A549 (cell line): ENCODE data around the gene CYP27B1. TPM values are rescaled to one million over a fixed set of nuclear protein-coding genes. Genes with fewer than 3 reads are reported as not detected.
A peak's percentile ranks its signal among the peaks of the same experiment; 100 is the strongest.

ENCODE experiments used
- BCL3 ChIP-seq: fragments of >200 bp; sonication (Bioruptor Twin); formaldehyde crosslinking; IDR thresholded peaks from 3 replicates; pipeline ENCODE4 v1.6.1; 2016
- CEBPB ChIP-seq, 2 experiments: fragments of >200 bp in 1 of 2; sonication (Bioruptor Twin) in 1 of 2; formaldehyde crosslinking in 1 of 2; IDR thresholded peaks; 2 replicates each; pipeline ENCODE4 v1.6.1; 2012 to 2016
- CHD2 ChIP-seq: fragments of 150-350 bp; IDR thresholded peaks from 2 replicates; pipeline ENCODE4 v1.6.1; 2014; ENCODE audit warnings: low read length; ENCODE audit not compliant: partially characterized antibody
- E2F6 ChIP-seq: IDR thresholded peaks from 2 replicates; pipeline ENCODE4 v1.6.1; 2012; ENCODE audit warnings: low read depth, borderline replicate concordance
- EHMT2 ChIP-seq: fragments of 200-600 bp; sonication (generic); IDR thresholded peaks from 2 replicates; pipeline ENCODE4 v1.6.1; 2016; ENCODE audit warnings: antibody characterized with exemption, low read depth, mild to moderate bottlenecking, moderate library complexity
- ESRRA ChIP-seq: fragments of 150-350 bp; IDR thresholded peaks from 2 replicates; pipeline ENCODE4 v1.6.1; 2014; ENCODE audit warnings: mild to moderate bottlenecking, low read length, borderline replicate concordance
- FOSL2 ChIP-seq, 2 experiments: fragments of 450-650 bp in 1 of 2; fragments of >200 bp in 1 of 2; sonication (Bioruptor Twin) in 1 of 2; formaldehyde crosslinking; IDR thresholded peaks; 2 replicates each; pipeline versions ENCODE4 v1.5.0 to v1.6.1; 2016 to 2020; ENCODE audit warnings: mild to moderate bottlenecking in 1 of 2, moderate library complexity in 1 of 2
- FOXS1 ChIP-seq: fragments of 250-450 bp; sonication (Bioruptor Pico); IDR thresholded peaks from 2 replicates; pipeline ENCODE4 v1.5.0; 2020; ENCODE audit warnings: mild to moderate bottlenecking, moderate library complexity
- GATA3 ChIP-seq: IDR thresholded peaks from 2 replicates; pipeline ENCODE4 v1.6.1; 2012; ENCODE audit warnings: borderline replicate concordance
- HES2 ChIP-seq: fragments of >200 bp; sonication (Bioruptor Twin); formaldehyde crosslinking; IDR thresholded peaks from 2 replicates; pipeline ENCODE4 v1.6.1; 2016
- HMGXB4 ChIP-seq: fragments of 250-450 bp; sonication (Bioruptor Pico); IDR thresholded peaks from 2 replicates; pipeline ENCODE4 v1.5.0; 2021; ENCODE audit warnings: mild to moderate bottlenecking, moderate library complexity, borderline replicate concordance
- HOXB5 ChIP-seq: fragments of 250-450 bp; sonication (Bioruptor Pico); IDR thresholded peaks from 2 replicates; pipeline ENCODE4 v1.5.0; 2020; ENCODE audit warnings: mild to moderate bottlenecking, moderate library complexity
- JUN ChIP-seq, 2 experiments: fragments of >200 bp; sonication (Bioruptor Twin); formaldehyde crosslinking; IDR thresholded peaks; 2 replicates in 1 of 2; 3 replicates in 1 of 2; pipeline ENCODE4 v1.6.1; 2016 to 2017
- JUNB ChIP-seq: fragments of >200 bp; sonication (Bioruptor Twin); formaldehyde crosslinking; IDR thresholded peaks from 2 replicates; pipeline ENCODE4 v1.6.1; 2016
- KDM1A ChIP-seq: fragments of 200-600 bp; sonication (generic); IDR thresholded peaks from 2 replicates; pipeline ENCODE4 v1.6.1; 2016; ENCODE audit warnings: low read depth, mild to moderate bottlenecking
- MAFK ChIP-seq: fragments of 450-650 bp; IDR thresholded peaks from 2 replicates; pipeline ENCODE4 v1.6.1; 2014; ENCODE audit not compliant: partially characterized antibody
- MAX ChIP-seq: IDR thresholded peaks from 2 replicates; pipeline ENCODE4 v1.6.1; 2012
- MAZ ChIP-seq: fragments of 150-350 bp; IDR thresholded peaks from 2 replicates; pipeline ENCODE4 v1.6.1; 2014; ENCODE audit warnings: antibody characterized with exemption, low read depth, low read length, borderline replicate concordance
- NFE2L2 ChIP-seq: fragments of 150-350 bp; conservative IDR thresholded peaks from 2 replicates; pipeline ENCODE4 v1.6.1; 2014; ENCODE audit warnings: low read length
- NPAS2 ChIP-seq: fragments of 250-450 bp; sonication (Bioruptor Pico); IDR thresholded peaks from 2 replicates; pipeline ENCODE4 v1.8.0; 2022; ENCODE audit warnings: mild to moderate bottlenecking, moderate library complexity, borderline replicate concordance
- PBX3 ChIP-seq: IDR thresholded peaks from 2 replicates; pipeline ENCODE4 v1.6.1; 2012
- POLR2A ChIP-seq: IDR thresholded peaks from 2 replicates; pipeline ENCODE4 v1.6.1; 2012; ENCODE audit warnings: mild to moderate bottlenecking, low read length
- RCOR1 ChIP-seq: fragments of 150-350 bp; IDR thresholded peaks from 2 replicates; pipeline ENCODE4 v1.6.1; 2014; ENCODE audit warnings: antibody characterized with exemption, low read length, low read depth
- REST ChIP-seq: fragments of 200-600 bp; sonication (generic); IDR thresholded peaks from 2 replicates; pipeline ENCODE4 v1.6.1; 2016; ENCODE audit warnings: antibody characterized with exemption, mild to moderate bottlenecking, moderate library complexity
- RNF2 ChIP-seq: fragments of 200-600 bp; sonication (generic); IDR thresholded peaks from 2 replicates; pipeline ENCODE4 v1.6.1; 2016; ENCODE audit warnings: low read depth, mild to moderate bottlenecking, antibody characterized with exemption, moderate library complexity, borderline replicate concordance
- SMC3 ChIP-seq: fragments of >200 bp; sonication (Bioruptor Twin); formaldehyde crosslinking; IDR thresholded peaks from 3 replicates; pipeline ENCODE4 v1.6.1; 2018; ENCODE audit warnings: inconsistent platforms
- SREBF2 ChIP-seq: fragments of 450-650 bp; IDR thresholded peaks from 2 replicates; pipeline ENCODE4 v1.6.1; 2014; ENCODE audit warnings: mild to moderate bottlenecking, moderate library complexity
- TFCP2L1 ChIP-seq: fragments of 250-450 bp; sonication (Bioruptor Pico); IDR thresholded peaks from 2 replicates; pipeline ENCODE4 v1.5.0; 2021; ENCODE audit warnings: mild to moderate bottlenecking
- TP53 ChIP-seq: fragments of 250-450 bp; sonication (Bioruptor Pico); IDR thresholded peaks from 2 replicates; pipeline ENCODE4 v1.5.0; 2021; ENCODE audit warnings: mild to moderate bottlenecking, moderate library complexity
- USF2 ChIP-seq: fragments of 450-650 bp; IDR thresholded peaks from 2 replicates; pipeline ENCODE4 v1.6.1; 2014; ENCODE audit warnings: antibody characterized with exemption
- ZC3H11A ChIP-seq: fragments of 450-650 bp; IDR thresholded peaks from 2 replicates; pipeline ENCODE4 v1.6.1; 2014; ENCODE audit warnings: antibody characterized with exemption, mild to moderate bottlenecking
- ZNF302 ChIP-seq: fragments of 250-450 bp; sonication (Bioruptor Pico); IDR thresholded peaks from 2 replicates; pipeline ENCODE4 v1.9.0; 2021; ENCODE audit warnings: inconsistent platforms, mild to moderate bottlenecking, moderate library complexity
- ZSCAN20 ChIP-seq: fragments of 250-450 bp; sonication (Bioruptor Pico); IDR thresholded peaks from 2 replicates; pipeline ENCODE4 v1.8.0; 2022; ENCODE audit warnings: mild to moderate bottlenecking, moderate library complexity
- polyA plus RNA-seq, 4 experiments: library from polyadenylated mRNA; depleted of rRNA in 3 of 4; stranded (reverse); fragments of >200 nt; fragmentation: RNase III in 1 of 4; extraction: RNeasy Plus Mini Kit Qiagen cat#74134 plus additional on column Dnase treatment in 1 of 4; gene quantifications; 2 replicates in 3 of 4; 3 replicates in 1 of 4; pipeline ENCODE4 v1.2.3, GENCODE V29; 2011 to 2017

The CYP27B1 gene
- polyA plus RNA-seq, 2 of the 4 experiments (the other 2 are of a cell fraction): 1.9 to 2.3 TPM

- TF ChIP-seq E2F6 (peak; percentile 93), MAZ (peak; percentile 85), CHD2 (no peak), EHMT2 (no peak), TP53 (CRISPR knock-in tag) (no peak), GATA3 (peak; percentile 45; the same call in 1 of the 2 replicates), HOXB5 (CRISPR knock-in tag) (peak; percentile 81), NFE2L2 (no peak), ZSCAN20 (CRISPR knock-in tag) (no peak), ZC3H11A (no peak), SMC3 (no peak), NPAS2 (CRISPR knock-in tag) (peak; percentile 100), ESRRA (no peak), BCL3 (peak; percentile 58; the same call in 1 of the 3 replicates), POLR2A (peak; percentile 67), SREBF2 (no peak), TFCP2L1 (CRISPR knock-in tag) (no peak), USF2 (peak; percentile 100), HMGXB4 (CRISPR knock-in tag) (no peak), KDM1A (no peak), MAFK (no peak), FOSL2 (IDR thresholded peaks at IDR 0.05) (no peak), FOSL2 (CRISPR knock-in tag; IDR thresholded peaks at IDR 0.05) (no peak; the same call in 1 of the 2 replicates), PBX3 (no peak; the same call in 1 of the 2 replicates), HES2 (no peak), RCOR1 (no peak), RNF2 (no peak), JUNB (no peak), JUN (IDR thresholded peaks at IDR 0.05) (peak; percentile 35 to 72; a peak in 2 of 5 replicates), MAX (peak; percentile 99), FOXS1 (CRISPR knock-in tag) (peak; percentile 66; the same call in 1 of the 2 replicates), REST (no peak), CEBPB (IDR thresholded peaks at IDR 0.05) (no peak), ZNF302 (CRISPR knock-in tag) (no peak)
These were observed 14.8 kb downstream of the CYP27B1 start, which contains the start of gene CDK4 (continued) for GRCh38 chr12:57751788-57752667.
